GM23338 (cell line): ENCODE data around the gene GLUD1. TPM values are rescaled to one million over a fixed set of nuclear protein-coding genes. Genes with fewer than 3 reads are reported as not detected.
"Not testable (repeated sequence)": the region's sequence is repeated elsewhere in the genome, so short reads cannot be mapped to it uniquely, and the experiment has no call there.

Experiments
- ATAC-seq: fragments of 200-7000 bp; cut with Tn5 transposase; 3 replicates; pipeline ENCODE4 v1.9.1; 2020
- DNase-seq: peaks from one replicate; pipeline ENCODE4 v3.0.0-alpha.2; 2015; ENCODE audit warnings: low spot score
- H2AFZ ChIP-seq: fragments of 200-600 bp; sonication (generic); 2 replicates; pipeline ENCODE4 v1.8.0; 2016; ENCODE audit warnings: antibody characterized with exemption, mild to moderate bottlenecking, moderate library complexity
- H3F3A ChIP-seq: fragments of 200-600 bp; sonication (generic); replicated peaks from 2 replicates; pipeline ENCODE4 v1.8.0; 2017; ENCODE audit warnings: antibody characterized with exemption, mixed run types, low read depth
- H3K27ac ChIP-seq: fragments of 200-600 bp; sonication (generic); 2 replicates; pipeline ENCODE4 v1.6.1; 2016; ENCODE audit warnings: low read depth
- H3K27me3 ChIP-seq: fragments of 200-600 bp; sonication (generic); 2 replicates; pipeline ENCODE4 v1.8.0; 2016; ENCODE audit warnings: mild to moderate bottlenecking, mixed run types, moderate library complexity; ENCODE audit not compliant: insufficient read depth
- H3K36me3 ChIP-seq: fragments of 200-600 bp; sonication (generic); 2 replicates; pipeline ENCODE4 v1.8.0; 2016; ENCODE audit warnings: mild to moderate bottlenecking; ENCODE audit not compliant: insufficient read depth
- H3K4me1 ChIP-seq: fragments of 200-600 bp; sonication (generic); 2 replicates; pipeline ENCODE4 v1.8.0; 2016; ENCODE audit warnings: mild to moderate bottlenecking, moderate library complexity; ENCODE audit not compliant: insufficient read depth
- H3K4me2 ChIP-seq: fragments of 200-600 bp; sonication (generic); 2 replicates; pipeline ENCODE4 v1.7.1; 2017; ENCODE audit warnings: mixed run types
- H3K4me3 ChIP-seq: fragments of 200-600 bp; sonication (generic); 2 replicates; pipeline ENCODE4 v1.6.1; 2016; ENCODE audit warnings: mixed run types
- H3K79me2 ChIP-seq: fragments of 200-600 bp; sonication (generic); replicated peaks from 2 replicates; pipeline ENCODE4 v1.8.0; 2017; ENCODE audit warnings: mild to moderate bottlenecking; ENCODE audit not compliant: insufficient read depth
- H3K9me2 ChIP-seq: fragments of 200-600 bp; sonication (generic); 2 replicates; pipeline ENCODE4 v1.8.0; 2017; ENCODE audit not compliant: insufficient read depth
- H4K20me1 ChIP-seq: fragments of 200-600 bp; sonication (generic); replicated peaks from 2 replicates; pipeline ENCODE4 v1.8.0; 2017; ENCODE audit warnings: mild to moderate bottlenecking; ENCODE audit not compliant: insufficient read depth
- H3K27ac Mint-ChIP-seq: 2 replicates; pipeline ENCODE4 v1.8.0; 2020; ENCODE audit warnings: inconsistent platforms, mild to moderate bottlenecking, moderate library complexity, mixed read lengths
- H3K27me3 Mint-ChIP-seq: 3 replicates; pipeline ENCODE4 v1.8.0; 2022; ENCODE audit warnings: low read depth, mild to moderate bottlenecking, moderate library complexity, mixed read lengths, inconsistent platforms; ENCODE audit not compliant: insufficient read depth, poor library complexity
- H3K36me3 Mint-ChIP-seq: 3 replicates; pipeline ENCODE4 v1.8.0; 2021; ENCODE audit warnings: low read depth, mild to moderate bottlenecking, inconsistent platforms, moderate library complexity, mixed read lengths
- H3K4me1 Mint-ChIP-seq: 3 replicates; pipeline ENCODE4 v1.8.0; 2020; ENCODE audit warnings: mild to moderate bottlenecking, inconsistent platforms, mixed read lengths
- H3K4me3 Mint-ChIP-seq: 3 replicates; pipeline ENCODE4 v1.8.0; 2021; ENCODE audit warnings: moderate library complexity, mild to moderate bottlenecking, inconsistent platforms, mixed read lengths
- H3K9me3 Mint-ChIP-seq: 3 replicates; pipeline ENCODE4 v1.8.0; 2020; ENCODE audit warnings: moderate library complexity, mild to moderate bottlenecking, inconsistent platforms, mixed read lengths
- CREB1 ChIP-seq: fragments of 250-450 bp; sonication (Bioruptor Pico); IDR thresholded peaks from 2 replicates; pipeline ENCODE4 v1.5.0; 2020; ENCODE audit warnings: low read depth, mild to moderate bottlenecking, moderate library complexity
- CTCF ChIP-seq, 2 experiments: fragments of 200-600 bp in 1 of 2; sonication (generic) in 1 of 2; conservative IDR thresholded peaks; 2 replicates each; pipeline versions ENCODE4 v1.5.1 to v1.6.1; 2016 to 2017; ENCODE audit warnings: antibody characterized with exemption in 2 of 2, low read depth in 2 of 2, mild to moderate bottlenecking in 2 of 2, moderate library complexity in 1 of 2
- EZH2 ChIP-seq: fragments of 200-600 bp; sonication (generic); IDR thresholded peaks from one replicate; pipeline ENCODE4 v1.8.0; 2017; ENCODE audit warnings: antibody characterized with exemption, mild to moderate bottlenecking, low read depth; ENCODE audit not compliant: unreplicated experiment
- EZH2phosphoT487 ChIP-seq: fragments of 200-600 bp; sonication (generic); IDR thresholded peaks from one replicate; pipeline ENCODE4 v1.8.1; 2018; ENCODE audit warnings: antibody characterized with exemption; ENCODE audit not compliant: unreplicated experiment
- NANOG ChIP-seq: IDR thresholded peaks from 2 replicates; pipeline ENCODE4 v1.6.1; 2016; ENCODE audit warnings: antibody characterized with exemption, borderline replicate concordance
- POLR2AphosphoS5 ChIP-seq: IDR thresholded peaks from 2 replicates; pipeline ENCODE4 v1.6.1; 2016; ENCODE audit warnings: antibody characterized with exemption, low read depth
- STAT1 ChIP-seq: IDR thresholded peaks from one replicate; pipeline ENCODE4 v1.6.1; 2016; ENCODE audit warnings: antibody characterized with exemption; ENCODE audit not compliant: unreplicated experiment
- ZNF114 ChIP-seq: fragments of 250-450 bp; sonication (Bioruptor Pico); IDR thresholded peaks from 2 replicates; pipeline ENCODE4 v1.5.0; 2020; ENCODE audit warnings: mild to moderate bottlenecking, moderate library complexity
- ZNF331 ChIP-seq: fragments of 250-450 bp; sonication (Bioruptor Pico); IDR thresholded peaks from 2 replicates; pipeline ENCODE4 v1.5.0; 2020; ENCODE audit warnings: low read depth, mild to moderate bottlenecking, moderate library complexity
- polyA plus RNA-seq: library from polyadenylated mRNA; unstranded; fragments of >200 nt; fragmentation: Nextera tagmentation; extraction: Ambion mirVana; gene quantifications from 2 replicates; pipeline ENCODE4 v1.2.1, GENCODE V29; 2016
- total RNA-seq: library from RNA; depleted of rRNA; stranded (reverse); fragments of >200 nt; shearing (Covaris generic); gene quantifications from 2 replicates; pipeline ENCODE4 v1.2.3, GENCODE V29; 2014

Gene GLUD1
- total and polyA plus RNA-seq, 2 experiments from 2014 or later = 44.7 to 144 TPM

GRCh38 chr10:87009134-87009696, 85.4 kb downstream of the GLUD1 start:
- not testable (repeated sequence) for H3K79me2 ChIP-seq, H3K27ac ChIP-seq, H3F3A ChIP-seq, ATAC-seq, H3K9me3 Mint-ChIP-seq, H3K36me3 ChIP-seq, H3K27me3 Mint-ChIP-seq, H4K20me1 ChIP-seq, H3K36me3 Mint-ChIP-seq, H3K9me2 ChIP-seq, H2AFZ ChIP-seq, H3K27me3 ChIP-seq, H3K4me1 ChIP-seq, H3K4me3 Mint-ChIP-seq, H3K4me1 Mint-ChIP-seq, H3K27ac Mint-ChIP-seq, H3K4me3 ChIP-seq, DNase-seq, H3K4me2 ChIP-seq

DNA sequence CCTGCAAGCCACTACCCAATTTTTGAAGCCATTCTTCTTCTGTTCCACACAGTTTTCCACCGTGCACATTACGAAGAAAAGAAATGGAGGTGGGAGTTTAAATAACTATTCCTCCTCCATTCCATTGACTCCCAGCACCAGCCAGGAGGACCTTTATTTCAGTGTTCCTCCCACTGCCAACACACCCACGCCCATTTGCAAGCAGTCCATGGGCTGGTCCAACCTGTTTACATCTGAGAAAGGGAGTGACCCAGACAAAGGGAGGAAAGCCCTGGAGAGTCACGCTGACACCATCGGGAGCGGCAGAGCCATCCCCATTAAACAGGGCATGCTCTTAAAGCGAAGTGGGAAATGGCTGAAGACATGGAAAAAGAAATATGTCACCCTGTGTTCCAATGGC, 86.3 kb downstream of the GLUD1 start:
- not testable (repeated sequence) for H3K36me3 ChIP-seq, H3K4me2 ChIP-seq, H3K27me3 Mint-ChIP-seq, H3K4me3 ChIP-seq, H3K4me1 ChIP-seq, H3K4me3 Mint-ChIP-seq, H3K9me2 ChIP-seq, H3K79me2 ChIP-seq, H3K9me3 Mint-ChIP-seq, H3K36me3 Mint-ChIP-seq, H3K27ac ChIP-seq, H3K27ac Mint-ChIP-seq, H3F3A ChIP-seq, H3K27me3 ChIP-seq, H4K20me1 ChIP-seq, H2AFZ ChIP-seq, H3K4me1 Mint-ChIP-seq, DNase-seq, ATAC-seq

DNA sequence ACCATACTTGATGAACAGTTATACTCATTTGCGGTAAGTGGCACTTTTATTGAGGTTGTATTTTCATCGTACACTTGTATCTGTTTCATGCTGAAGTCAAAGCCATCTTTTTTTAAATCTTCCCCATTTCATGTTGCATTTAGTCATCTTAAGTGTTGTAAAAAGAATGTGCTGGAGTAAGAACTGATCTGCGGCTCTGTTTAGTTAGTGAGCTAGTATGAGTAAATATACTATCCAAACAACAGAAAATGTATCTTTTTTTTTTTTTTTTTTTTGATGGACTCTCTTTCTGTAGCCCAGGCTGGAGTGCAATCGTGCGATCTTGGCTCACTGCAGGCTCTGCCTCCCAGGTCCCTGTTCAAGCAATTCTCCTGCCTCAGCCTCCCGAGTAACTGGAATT, 87.0 kb downstream of the GLUD1 start:
- not testable (repeated sequence) for H3K27ac ChIP-seq, H3K27me3 Mint-ChIP-seq, H3K79me2 ChIP-seq, H2AFZ ChIP-seq, DNase-seq, ATAC-seq, H3K4me2 ChIP-seq, H3K36me3 Mint-ChIP-seq, H3K27ac Mint-ChIP-seq, H3K4me1 ChIP-seq, H3K36me3 ChIP-seq, H3K9me3 Mint-ChIP-seq, H3K4me3 Mint-ChIP-seq, H4K20me1 ChIP-seq, H3K4me1 Mint-ChIP-seq, H3F3A ChIP-seq, H3K9me2 ChIP-seq, H3K4me3 ChIP-seq, H3K27me3 ChIP-seq

DNA sequence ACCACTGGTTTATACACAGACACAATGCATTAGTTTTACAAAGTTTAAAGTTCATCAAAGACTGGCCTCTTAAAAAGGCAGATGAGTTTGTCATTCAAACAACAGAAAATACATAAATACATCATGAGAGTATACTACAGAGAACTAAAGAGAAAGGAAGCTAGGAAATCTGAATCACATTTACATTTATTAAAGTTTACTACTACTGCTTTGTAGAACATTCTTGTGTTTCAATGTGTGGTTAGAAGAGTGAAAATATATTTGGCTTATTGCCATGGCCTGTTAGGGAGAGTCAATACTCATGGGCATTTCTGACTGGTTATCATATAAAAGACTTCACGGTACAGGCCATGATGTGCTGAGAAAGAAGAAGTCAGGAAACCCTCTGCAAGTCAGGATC, 87.5 kb downstream of the GLUD1 start:
- H3K27ac ChIP-seq, H3K4me1 Mint-ChIP-seq, ATAC-seq, H3K4me3 ChIP-seq, H3K27me3 Mint-ChIP-seq, H4K20me1 ChIP-seq, H3K36me3 Mint-ChIP-seq, H3K36me3 ChIP-seq, H3K4me2 ChIP-seq, H3K79me2 ChIP-seq, H2AFZ ChIP-seq, H3F3A ChIP-seq, H3K9me2 ChIP-seq, H3K9me3 Mint-ChIP-seq, H3K4me1 ChIP-seq, DNase-seq, H3K27me3 ChIP-seq, H3K27ac Mint-ChIP-seq, H3K4me3 Mint-ChIP-seq: not testable (repeated sequence)

DNA sequence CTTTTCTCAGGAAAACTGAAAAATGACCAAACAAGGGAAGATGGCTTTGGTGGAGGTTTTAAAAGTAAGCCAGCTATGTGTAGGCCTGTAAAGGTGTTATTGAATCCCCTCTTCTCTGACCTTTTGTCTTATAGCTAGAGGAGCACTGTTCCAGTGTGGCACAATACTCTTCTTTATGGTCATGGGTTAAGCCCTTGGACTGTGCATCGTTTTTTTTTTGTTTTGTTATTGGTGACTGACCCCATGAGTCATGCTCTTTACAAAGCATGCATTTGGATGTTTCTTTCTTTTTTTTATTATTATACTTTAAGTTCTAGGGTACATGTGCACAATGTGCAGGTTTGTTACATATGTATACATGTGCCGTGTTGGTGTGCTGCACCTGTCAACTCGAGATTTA, 94.2 kb downstream of the GLUD1 start:
- Histone ChIP-seq H3K27me3 (no peaks in the 10 kb centered on the region), H3K4me3 (no peak overlapping the region), H3K36me3 (no peaks in the 10 kb centered on the region), H2AFZ (no peak overlapping the region), H3K4me1 (no peaks in the 10 kb centered on the region), H3K79me2 (no peaks in the 10 kb centered on the region), H3K9me2 (no peaks in the 10 kb centered on the region), H4K20me1 (no peaks in the 10 kb centered on the region), H3F3A (no peaks in the 10 kb centered on the region), H3K4me2 (no peak overlapping the region), H3K27ac (no peak overlapping the region)
- H3K9me3 Mint-ChIP-seq = no peaks in the 10 kb centered on the region
- no peaks in the 10 kb centered on the region for H3K4me1 Mint-ChIP-seq
- ATAC-seq = no peak
- no peak for DNase-seq
- no peak overlapping the region for H3K27ac Mint-ChIP-seq
- H3K27me3 Mint-ChIP-seq = no peaks in the 10 kb centered on the region
- H3K36me3 Mint-ChIP-seq = no peaks in the 10 kb centered on the region
- H3K4me3 Mint-ChIP-seq = no peak overlapping the region
- TF ChIP-seq CTCF (conservative IDR thresholded peaks at IDR 0.05; ENCODE audit: low read depth in 2 of 2) (no peak), POLR2AphosphoS5 (no peak), NANOG (no peak), ZNF331 (CRISPR knock-in tag) (no peak), ZNF114 (CRISPR knock-in tag) (no peak), EZH2phosphoT487 (no peak), EZH2 (no peak), CREB1 (CRISPR knock-in tag) (no peak), STAT1 (no peak)
